Spinal cord (tissue), 10 donors: Measurements from ENCODE around the gene TTC23. TPM values are rescaled to one million over a fixed set of nuclear protein-coding genes. Genes with fewer than 3 reads are reported as not detected.

ENCODE experiments used
- DNase-seq, 6 donors: peaks; one replicate each; pipeline versions ENCODE4 v3.0.0 to v3.0.0-alpha.2; 2013 to 2015; ENCODE audit warnings: low spot score in 6 of 6, low read depth in 4 of 6
- H3K27ac ChIP-seq: one replicate; pipeline ENCODE4 v1.5.1; 2013; ENCODE audit warnings: low read depth, low read length, control low read depth
- H3K27me3 ChIP-seq: one replicate; pipeline ENCODE4 v1.6.1; 2013; ENCODE audit warnings: low read length; ENCODE audit not compliant: control insufficient read depth, insufficient read depth
- H3K36me3 ChIP-seq: one replicate; pipeline ENCODE4 v1.6.1; 2013; ENCODE audit warnings: low read length; ENCODE audit not compliant: control insufficient read depth, insufficient read depth
- H3K4me1 ChIP-seq: one replicate; pipeline ENCODE4 v1.6.1; 2013; ENCODE audit warnings: low read length; ENCODE audit not compliant: control insufficient read depth, insufficient read depth
- H3K4me3 ChIP-seq: one replicate; pipeline ENCODE4 v1.5.1; 2013; ENCODE audit warnings: low read depth, low read length, control low read depth
- H3K9me3 ChIP-seq: one replicate; pipeline ENCODE4 v1.6.1; 2013; ENCODE audit warnings: low read length; ENCODE audit not compliant: control insufficient read depth, insufficient read depth
- WGBS: methylation state at CpG from one replicate; pipeline ENCODE4 v1.1.5; 2013; ENCODE audit warnings: missing lambda C conversion rate; ENCODE audit not compliant: insufficient coverage; 5-methylcytosine and 5-hydroxymethylcytosine counted together
- polyA plus RNA-seq, 2 donors: library from polyadenylated mRNA; unstranded; fragments of 120-200 nt; gene quantifications; one replicate each; pipeline ENCODE4 v1.2.1, GENCODE V29; 2013; ENCODE audit not compliant: insufficient read length in 2 of 2
- total RNA-seq, 2 donors: library from RNA; depleted of rRNA in 1 of 2; stranded (reverse); fragments of 120-200 nt in 1 of 2; fragments of >200 nt in 1 of 2; gene quantifications; one replicate each; pipeline versions ENCODE4 v1.2.3 to v1.2.4, GENCODE V29; 2013 to 2014
- donor health status: healthy.

TTC23 gene
- total and polyA plus RNA-seq, 4 donors = 14.8 to 23.8 (median 19.0) TPM

- Histone ChIP-seq H3K4me1 (peaks cover 16% of the 10 kb centered on the region), H3K9me3 (no peaks in the 10 kb centered on the region), H3K36me3 (peaks cover 2% of the 10 kb centered on the region), H3K27me3 (peaks cover 9% of the 10 kb centered on the region), H3K4me3 (no peak overlapping the region), H3K27ac (no peak overlapping the region)
- 95% methylated on average over 8 of the region's 11 CpGs for WGBS
- no peak for DNase-seq
Measured at GRCh38 chr15:99096894-99097426, 152.4 kb downstream of the TTC23 start.

DNA sequence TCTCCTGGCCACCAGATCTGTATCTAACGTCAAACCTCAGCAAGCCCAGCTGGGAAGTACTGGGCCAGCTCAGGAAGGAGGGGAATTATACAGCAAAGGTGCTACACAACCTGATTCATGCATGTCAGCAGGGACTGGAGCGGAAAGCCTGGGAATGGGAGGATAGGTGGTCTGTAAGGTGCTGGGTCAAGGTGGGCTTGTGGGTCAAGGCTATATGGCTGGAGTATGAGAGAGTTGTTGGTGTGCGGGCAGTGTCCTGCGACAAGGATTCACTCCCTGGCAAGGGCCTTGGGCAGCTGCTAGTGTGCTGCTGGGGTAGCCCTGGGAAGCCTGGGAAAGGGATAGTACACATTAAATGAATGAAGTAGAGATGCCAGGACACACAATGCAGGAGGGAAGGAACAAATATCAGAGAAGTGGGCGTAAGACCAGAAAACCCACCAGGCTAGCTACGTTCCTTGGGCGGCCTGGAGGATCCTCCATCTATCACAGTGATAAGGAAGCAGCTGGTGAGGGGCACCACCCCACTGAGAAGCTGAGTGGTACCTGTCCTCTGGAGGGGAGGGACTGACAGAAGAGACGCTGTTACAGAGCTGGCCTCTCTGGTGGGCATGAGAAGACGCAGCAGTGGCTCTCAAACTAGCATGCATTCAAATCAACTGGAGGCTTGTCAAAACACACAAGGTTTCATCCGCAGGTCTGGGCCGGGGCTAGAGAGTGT, 153.0 kb downstream of the TTC23 start:
- no peaks in the 10 kb centered on the region for H3K9me3 ChIP-seq
- no peak for DNase-seq
- 89% methylated on average over 10 of the region's 11 CpGs for WGBS

DNA sequence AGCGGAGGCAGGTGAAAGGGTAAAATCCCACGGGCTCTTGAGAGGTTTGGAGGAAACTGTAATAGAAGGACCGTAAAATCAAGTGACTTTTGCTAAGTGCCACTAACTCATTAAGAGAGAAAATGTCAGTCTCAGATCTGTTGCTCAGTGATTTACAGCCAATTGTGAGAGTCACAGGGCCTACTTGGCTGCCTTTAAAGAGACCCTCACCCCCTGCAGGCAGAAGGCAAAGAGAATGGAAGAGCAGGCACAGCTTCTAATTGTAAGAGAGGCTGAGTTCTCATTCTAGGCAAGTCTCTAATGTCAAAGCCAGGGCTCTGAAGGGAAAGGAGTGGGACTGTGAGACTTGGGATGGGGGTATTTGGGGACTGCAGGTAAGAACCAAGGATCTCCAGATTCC, 153.8 kb downstream of the TTC23 start:
- peak in 1 of 6 donors; percentile 34 for DNase-seq
- Histone ChIP-seq H3K4me3 (no peak overlapping the region), H3K27me3 (peaks cover 9% of the 10 kb centered on the region), H3K9me3 (no peaks in the 10 kb centered on the region), H3K27ac (no peak overlapping the region), H3K4me1 (peaks cover 16% of the 10 kb centered on the region), H3K36me3 (peaks cover 2% of the 10 kb centered on the region)
- WGBS = 33% methylated on average over 3 of the region's 3 CpGs

More for the DNA sequence above, 153.0 kb downstream of the TTC23 start:
- Histone ChIP-seq H3K4me3 (no peak overlapping the region), H3K4me1 (peaks cover 16% of the 10 kb centered on the region), H3K36me3 (peaks cover 2% of the 10 kb centered on the region), H3K27me3 (peaks cover 9% of the 10 kb centered on the region), H3K27ac (no peak overlapping the region)

DNA sequence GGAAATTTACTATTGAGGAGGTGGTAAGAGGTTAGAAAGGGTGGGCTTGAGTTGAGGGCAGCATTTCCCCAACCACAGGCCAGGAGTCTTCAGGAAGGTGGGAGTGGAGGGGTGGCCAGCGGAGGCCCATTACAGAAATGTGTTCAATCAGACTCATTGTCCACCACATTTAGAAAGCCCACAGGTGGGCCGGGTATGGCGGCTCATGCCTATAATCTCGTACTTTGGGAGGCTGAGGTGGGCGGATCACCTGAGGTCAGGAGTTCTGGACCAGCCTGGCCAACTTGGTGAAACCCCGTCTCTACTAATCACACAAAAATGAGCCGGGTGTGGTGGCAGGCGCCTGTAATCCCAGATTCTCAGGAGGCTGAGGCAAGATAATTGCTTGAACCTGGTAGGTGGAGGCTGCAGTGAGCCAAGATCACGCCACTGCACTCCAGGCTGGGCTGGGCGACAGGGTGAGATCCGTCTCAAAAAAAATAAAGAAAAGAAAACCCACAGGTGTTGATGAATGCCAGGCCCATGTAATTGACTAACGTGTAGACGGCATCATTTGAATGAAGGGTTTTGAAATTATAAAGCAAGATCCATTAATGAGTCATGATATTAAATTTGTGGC, 156.7 kb downstream of the TTC23 start:
- Histone ChIP-seq H3K27ac (no peak overlapping the region), H3K36me3 (no peaks in the 10 kb centered on the region), H3K9me3 (no peaks in the 10 kb centered on the region), H3K27me3 (no peaks in the 10 kb centered on the region), H3K4me3 (no peak overlapping the region), H3K4me1 (peaks cover 10% of the 10 kb centered on the region)
- 95% methylated on average over 9 of the region's 13 CpGs for WGBS
- no peak for DNase-seq

- H3K27me3 ChIP-seq = no peaks in the 10 kb centered on the region
- H3K36me3 ChIP-seq = no peaks in the 10 kb centered on the region
- peaks cover 3% of the 10 kb centered on the region for H3K4me1 ChIP-seq
- H3K4me3 ChIP-seq = no peak overlapping the region
- 56% methylated on average over 1 of the region's 1 CpG for WGBS
- H3K9me3 ChIP-seq = no peaks in the 10 kb centered on the region
- H3K27ac ChIP-seq = no peak overlapping the region
- no peak for DNase-seq
Measured at GRCh38 chr15:99090938-99091337, 158.4 kb downstream of the TTC23 start.

DNA sequence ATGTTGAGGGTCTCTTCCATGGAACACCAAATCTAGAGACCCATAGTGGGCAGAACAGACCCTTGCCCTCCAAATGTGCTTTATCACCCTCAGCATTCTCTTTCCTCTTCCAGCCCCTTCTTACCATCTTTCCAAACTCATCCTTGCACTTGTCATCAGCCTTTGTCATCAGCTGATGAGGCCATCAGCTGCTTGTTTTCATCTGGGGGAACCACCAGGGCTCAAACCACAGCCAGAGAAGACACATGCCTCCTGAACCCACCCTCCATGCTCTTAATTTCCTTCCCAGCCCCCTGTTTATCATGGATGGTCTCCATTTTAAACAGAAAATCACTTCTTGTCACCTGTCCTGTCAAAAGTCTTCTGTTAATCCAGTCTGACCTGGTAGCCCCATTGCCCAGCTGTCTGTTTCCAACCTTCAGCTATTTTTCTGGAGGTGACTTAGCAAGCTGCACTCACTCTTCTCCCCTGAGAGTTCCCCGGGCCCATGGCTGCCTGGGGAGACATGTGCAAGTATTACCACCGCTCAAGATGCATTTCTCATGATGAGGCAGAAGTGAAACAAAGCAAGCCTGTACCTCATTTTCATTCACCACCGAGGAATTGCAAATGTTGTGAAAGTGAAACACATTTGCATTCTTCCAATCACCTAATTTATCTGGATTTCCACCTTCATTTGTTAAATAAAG, 159.2 kb downstream of the TTC23 start:
- no peaks in the 10 kb centered on the region for H3K4me1 ChIP-seq
- no peak overlapping the region for H3K27ac ChIP-seq
- peak in 1 of 6 donors; percentile 66 for DNase-seq
- no peak overlapping the region for H3K4me3 ChIP-seq
- H3K9me3 ChIP-seq = no peaks in the 10 kb centered on the region
- H3K27me3 ChIP-seq = no peaks in the 10 kb centered on the region
- 17% methylated on average over 1 of the region's 3 CpGs for WGBS
- no peaks in the 10 kb centered on the region for H3K36me3 ChIP-seq

DNA sequence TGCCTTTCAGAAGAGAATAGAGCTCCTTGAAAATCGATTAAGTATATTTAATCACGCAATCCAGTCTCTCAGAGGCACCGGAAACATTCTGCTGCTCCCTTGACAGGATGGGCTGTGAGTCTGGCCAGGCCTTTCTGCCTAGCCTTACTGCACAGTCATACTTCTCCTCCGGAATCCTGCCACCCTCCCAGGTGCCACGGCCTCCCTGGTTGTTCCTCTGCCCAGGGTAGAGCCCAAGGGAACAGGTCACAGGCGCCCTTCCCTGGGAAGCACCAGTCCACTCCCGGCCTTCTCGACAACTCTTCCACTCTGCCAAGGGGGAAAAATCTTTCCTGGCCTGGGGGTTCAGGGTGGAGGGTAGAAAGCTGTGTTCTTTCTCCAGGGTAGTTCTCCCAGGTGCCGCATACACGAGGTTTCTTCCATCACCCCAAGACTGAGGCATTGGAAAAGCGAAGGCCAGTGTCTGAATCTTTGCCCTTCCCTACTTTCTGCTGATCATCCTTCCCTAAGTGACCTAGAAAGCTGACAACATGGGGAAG, 161.9 kb downstream of the TTC23 start:
- no peak for DNase-seq
- WGBS = 95% methylated on average over 4 of the region's 11 CpGs
- peaks cover 3% of the 10 kb centered on the region for H3K9me3 ChIP-seq

GRCh38 chr15:99086327-99086667, 163.1 kb downstream of the TTC23 start:
- no CpG with 5 or more reads among the region's 2 CpGs for WGBS
- DNase-seq = no peak
- Histone ChIP-seq H3K4me3 (no peak overlapping the region), H3K9me3 (peaks cover 3% of the 10 kb centered on the region), H3K27me3 (no peaks in the 10 kb centered on the region), H3K36me3 (no peaks in the 10 kb centered on the region), H3K27ac (no peak overlapping the region), H3K4me1 (no peaks in the 10 kb centered on the region)

More for the DNA sequence above, 161.9 kb downstream of the TTC23 start:
- Histone ChIP-seq H3K4me3 (no peak overlapping the region), H3K27ac (no peak overlapping the region), H3K36me3 (no peaks in the 10 kb centered on the region), H3K4me1 (no peaks in the 10 kb centered on the region), H3K27me3 (no peaks in the 10 kb centered on the region)
